Omental fat pad (tissue), 4 donors: ENCODE results near the gene UPK1A. TPM values are rescaled to one million over a fixed set of nuclear protein-coding genes. Genes with fewer than 3 reads are reported as not detected.

Source experiments
- ATAC-seq: fragments of 150-250 bp; one replicate; pipeline ENCODE4 v1.9.1; 2016; ENCODE audit warnings: mild to moderate bottlenecking, moderate library complexity; ENCODE audit not compliant: low FRiP score
- DNase-seq: peaks from one replicate; pipeline ENCODE4 v3.0.0-alpha.2; 2019; ENCODE audit warnings: low spot score
- total RNA-seq, 4 donors: library from RNA; depleted of rRNA; stranded (reverse); fragments of >200 nt; gene quantifications; one replicate each; pipeline ENCODE4 v1.1.0, GENCODE V29; 2016
- TF ChIP-seq, protein P1 (sequence below), 3 donors: fragments of 450-650 bp; IDR thresholded peaks; one replicate each; pipeline ENCODE4 v1.5.1; 2016 to 2017; ENCODE audit warnings: antibody characterized with exemption in 3 of 3, mild to moderate bottlenecking in 3 of 3, moderate library complexity in 2 of 3

Gene UPK1A
- total RNA-seq, 4 donors from 2014 or later: 0.44 TPM; not detected in 3

DNA sequence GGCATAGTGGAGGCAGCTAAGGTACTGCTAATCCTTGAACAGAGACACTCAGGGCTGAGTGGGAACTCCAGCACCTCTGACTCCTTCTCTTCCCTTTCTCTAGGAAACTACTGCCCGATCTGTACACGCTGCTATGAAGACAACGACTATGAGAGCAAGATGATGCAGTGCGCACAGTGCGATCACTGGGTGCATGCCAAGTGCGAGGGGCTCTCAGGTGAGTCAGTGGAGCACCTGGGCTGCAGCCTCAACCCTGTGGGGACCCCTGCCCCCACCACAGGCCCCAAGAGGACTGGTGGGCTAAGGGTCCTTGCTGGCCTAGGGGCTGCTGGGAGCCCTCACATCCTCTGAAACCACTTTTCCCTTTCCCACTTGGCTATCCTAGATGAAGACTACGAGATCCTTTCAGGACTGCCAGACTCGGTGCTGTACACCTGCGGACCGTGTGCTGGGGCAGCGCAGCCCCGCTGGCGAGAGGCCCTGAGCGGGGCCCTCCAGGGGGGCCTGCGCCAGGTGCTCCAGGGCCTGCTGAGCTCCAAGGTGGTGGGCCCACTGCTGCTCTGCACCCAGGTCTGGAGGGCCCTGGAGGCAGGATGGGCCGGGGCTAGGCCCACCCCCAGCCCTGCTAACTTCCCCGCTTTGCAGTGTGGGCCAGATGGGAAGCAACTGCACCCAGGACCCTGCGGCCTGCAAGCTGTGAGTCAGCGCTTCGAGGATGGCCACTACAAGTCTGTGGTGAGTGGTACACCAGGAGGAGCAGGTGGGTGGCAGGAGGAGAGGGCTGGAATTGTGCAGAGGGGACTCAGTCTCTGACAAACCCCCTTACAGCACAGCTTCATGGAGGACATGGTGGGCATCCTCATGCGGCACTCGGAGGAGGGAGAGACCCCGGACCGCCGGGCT lies 61.0 kb downstream of the UPK1A start:
- DNase-seq: no peak
- TF ChIP-seq, protein P1, sequence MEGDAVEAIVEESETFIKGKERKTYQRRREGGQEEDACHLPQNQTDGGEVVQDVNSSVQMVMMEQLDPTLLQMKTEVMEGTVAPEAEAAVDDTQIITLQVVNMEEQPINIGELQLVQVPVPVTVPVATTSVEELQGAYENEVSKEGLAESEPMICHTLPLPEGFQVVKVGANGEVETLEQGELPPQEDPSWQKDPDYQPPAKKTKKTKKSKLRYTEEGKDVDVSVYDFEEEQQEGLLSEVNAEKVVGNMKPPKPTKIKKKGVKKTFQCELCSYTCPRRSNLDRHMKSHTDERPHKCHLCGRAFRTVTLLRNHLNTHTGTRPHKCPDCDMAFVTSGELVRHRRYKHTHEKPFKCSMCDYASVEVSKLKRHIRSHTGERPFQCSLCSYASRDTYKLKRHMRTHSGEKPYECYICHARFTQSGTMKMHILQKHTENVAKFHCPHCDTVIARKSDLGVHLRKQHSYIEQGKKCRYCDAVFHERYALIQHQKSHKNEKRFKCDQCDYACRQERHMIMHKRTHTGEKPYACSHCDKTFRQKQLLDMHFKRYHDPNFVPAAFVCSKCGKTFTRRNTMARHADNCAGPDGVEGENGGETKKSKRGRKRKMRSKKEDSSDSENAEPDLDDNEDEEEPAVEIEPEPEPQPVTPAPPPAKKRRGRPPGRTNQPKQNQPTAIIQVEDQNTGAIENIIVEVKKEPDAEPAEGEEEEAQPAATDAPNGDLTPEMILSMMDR (IDR thresholded peaks at IDR 0.05): no peak

More for the DNA sequence above, 61.0 kb downstream of the UPK1A start:
- ATAC-seq: no peak

Other genes with a start within 250 kb of the UPK1A start
- gene FFAR2, start 218.3 kb upstream of the UPK1A start, total RNA-seq: 1 to 10 TPM in 1 of 4 donors, under 1 TPM in 3; 0.46 to 4.4 (median 0.80) TPM
- not detected for gene KRTDAP, start 176.1 kb upstream of the UPK1A start, total RNA-seq
- 10 to 100 TPM in 3 of 4 donors, 1 to 10 TPM in 1; 2.8 to 48.9 (median 33.8) TPM for gene DMKN, start 152.9 kb upstream of the UPK1A start, total RNA-seq
- gene SBSN, start 138.2 kb upstream of the UPK1A start, total RNA-seq: under 1 TPM in 1 of 4 donors, not detected in 3; 0.93 TPM
- not detected for gene GAPDHS, start 133.1 kb upstream of the UPK1A start, total RNA-seq
- gene TMEM147, start 120.9 kb upstream of the UPK1A start, total RNA-seq: 100 to 1,000 TPM in 1 of 4 donors, 10 to 100 TPM in 3; 67.1 to 114 (median 74.5) TPM
- not detected for gene ATP4A, start 102.9 kb upstream of the UPK1A start, total RNA-seq
- gene PMIS2, start 80.3 kb upstream of the UPK1A start, total RNA-seq: not detected
- 1 to 10 TPM; 4.0 to 7.3 (median 5.1) TPM for gene HAUS5, start 53.8 kb upstream of the UPK1A start, total RNA-seq
- 10 to 100 TPM; 35.0 to 41.7 (median 39.6) TPM for gene RBM42, start 37.5 kb upstream of the UPK1A start, total RNA-seq
- under 1 TPM in 2 of 4 donors, not detected in 2; 0.65 to 0.82 TPM for gene ETV2, start 24.8 kb upstream of the UPK1A start, total RNA-seq
- gene COX6B1, start 18.2 kb upstream of the UPK1A start, total RNA-seq: 100 to 1,000 TPM; 391 to 611 (median 538) TPM
- under 1 TPM in 2 of 4 donors, not detected in 2; 0.47 to 0.72 TPM for gene ZBTB32, start 38.0 kb downstream of the UPK1A start, total RNA-seq
- 10 to 100 TPM; 11.5 to 28.7 (median 19.8) TPM for gene KMT2B, start 51.5 kb downstream of the UPK1A start, total RNA-seq
- gene IGFLR1, start 75.9 kb downstream of the UPK1A start, total RNA-seq: 10 to 100 TPM in 2 of 4 donors, 1 to 10 TPM in 2; 5.8 to 14.8 (median 10.1) TPM
- 10 to 100 TPM; 18.4 to 23.8 (median 22.9) TPM for gene U2AF1L4, start 78.9 kb downstream of the UPK1A start, total RNA-seq
- 10 to 100 TPM; 28.1 to 58.6 (median 37.9) TPM for gene PSENEN, start 79.1 kb downstream of the UPK1A start, total RNA-seq
- 10 to 100 TPM; 11.3 to 18.3 (median 15.6) TPM for gene LIN37, start 82.1 kb downstream of the UPK1A start, total RNA-seq
- 100 to 1,000 TPM; 107 to 203 (median 128) TPM for gene HSPB6, start 90.5 kb downstream of the UPK1A start, total RNA-seq
- gene PROSER3, start 91.7 kb downstream of the UPK1A start, total RNA-seq: 1 to 10 TPM; 3.7 to 7.5 (median 5.3) TPM
- gene ARHGAP33, start 109.0 kb downstream of the UPK1A start, total RNA-seq: 1 to 10 TPM in 3 of 4 donors, under 1 TPM in 1; 0.84 to 9.1 (median 2.5) TPM
- gene PRODH2, start 146.3 kb downstream of the UPK1A start, total RNA-seq: not detected
- 1 to 10 TPM in 1 of 4 donors, under 1 TPM in 1, not detected in 2; 0.48 to 1.5 TPM for gene NPHS1, start 186.0 kb downstream of the UPK1A start, total RNA-seq
- gene KIRREL2, start 190.4 kb downstream of the UPK1A start, total RNA-seq: 1 to 10 TPM in 1 of 4 donors, under 1 TPM in 2, not detected in 1; 0.25 to 1.4 (median 0.48) TPM
- 10 to 100 TPM in 1 of 4 donors, 1 to 10 TPM in 3; 1.1 to 10.1 (median 2.3) TPM for gene APLP1, start 202.1 kb downstream of the UPK1A start, total RNA-seq
- gene NFKBID, start 234.0 kb downstream of the UPK1A start, total RNA-seq: 10 to 100 TPM in 3 of 4 donors, 1 to 10 TPM in 1; 7.4 to 52.7 (median 15.5) TPM
- 10 to 100 TPM in 2 of 4 donors, 1 to 10 TPM in 2; 7.6 to 57.0 (median 13.3) TPM for gene HCST, start 236.0 kb downstream of the UPK1A start, total RNA-seq
- 100 to 1,000 TPM; 171 to 490 (median 280) TPM for gene TYROBP, start 241.8 kb downstream of the UPK1A start, total RNA-seq